IMR-90 (cell line): ENCODE results near the gene LHFPL3. TPM values are rescaled to one million over a fixed set of nuclear protein-coding genes. Genes with fewer than 3 reads are reported as not detected.

ENCODE experiments used
- ATAC-seq: fragments of 200-7000 bp; cut with Tn5 transposase; 2 replicates; pipeline ENCODE4 v1.9.1; 2020; ENCODE audit warnings: low read depth, mild to moderate bottlenecking, moderate library complexity
- BruUV-seq: library from RNA; stranded (reverse); fragments of 400-500 nt; replicated peaks from 2 replicates; lab custom pipeline; 2021; lab: Mats Ljungman, UMichigan
- CTCF ChIA-PET: fragments of 300-600 bp; formaldehyde crosslinking; extraction: SDS; loops from one replicate; lab custom pipeline; 2021; ENCODE audit warnings: antibody characterized with exemption; lab: Yijun Ruan, JAX
- POLR2A ChIA-PET: fragments of 300-600 bp; sonication (Branson Sonifier 250); formaldehyde crosslinking; loops from one replicate; lab custom pipeline; 2022; ENCODE audit warnings: antibody characterized with exemption; ENCODE audit not compliant: unreplicated experiment; lab: Charles Lee
- DNase-seq: peaks from one replicate; pipeline ENCODE4 v3.0.0; 2013
- H2AFZ ChIP-seq: replicated peaks from 2 replicates; pipeline ENCODE3; 2013; ENCODE audit warnings: low read length, mild to moderate bottlenecking; ENCODE audit not compliant: poor library complexity
- H2AK5ac ChIP-seq: 2 replicates; pipeline ENCODE4 v1.6.1; 2013; ENCODE audit warnings: low read depth, low read length, inconsistent platforms
- H2AK9ac ChIP-seq: replicated peaks from 2 replicates; pipeline ENCODE3; 2013; ENCODE audit warnings: mild to moderate bottlenecking, low read depth, low read length, moderate library complexity; ENCODE audit not compliant: poor library complexity
- H2BK120ac ChIP-seq: 2 replicates; pipeline ENCODE4 v1.6.1; 2013; ENCODE audit warnings: low read depth, low read length, inconsistent platforms
- H2BK15ac ChIP-seq: 3 replicates; pipeline ENCODE4 v1.6.1; 2013; ENCODE audit warnings: low read depth, low read length, inconsistent platforms
- H2BK20ac ChIP-seq: 2 replicates; pipeline ENCODE4 v1.6.1; 2013; ENCODE audit warnings: low read depth, mild to moderate bottlenecking, inconsistent platforms, low read length, moderate library complexity
- H2BK5ac ChIP-seq: 2 replicates; pipeline ENCODE4 v1.6.1; 2013; ENCODE audit warnings: mild to moderate bottlenecking, low read depth, low read length, inconsistent platforms; ENCODE audit not compliant: poor library complexity, severe bottlenecking
- H3K14ac ChIP-seq: replicated peaks from 2 replicates; pipeline ENCODE4 v1.6.1; 2013; ENCODE audit warnings: low read depth, low read length, inconsistent platforms
- H3K18ac ChIP-seq: 2 replicates; pipeline ENCODE4 v1.6.1; 2013; ENCODE audit warnings: low read depth, low read length, control low read depth
- H3K23ac ChIP-seq: 2 replicates; pipeline ENCODE4 v1.6.1; 2013; ENCODE audit warnings: low read depth, low read length, inconsistent platforms
- H3K27ac ChIP-seq: 2 replicates; pipeline ENCODE4 v1.5.1; 2013; ENCODE audit warnings: mild to moderate bottlenecking, control low read depth, low read length; ENCODE audit not compliant: insufficient read depth
- H3K27me3 ChIP-seq: 2 replicates; pipeline ENCODE4 v1.6.1; 2013; ENCODE audit warnings: low read length; ENCODE audit not compliant: control insufficient read depth, insufficient read depth
- H3K36me3 ChIP-seq: 2 replicates; pipeline ENCODE4 v1.6.1; 2013; ENCODE audit warnings: low read length, mixed read lengths; ENCODE audit not compliant: control insufficient read depth, insufficient read depth
- H3K4ac ChIP-seq: 2 replicates; pipeline ENCODE4 v1.6.1; 2013; ENCODE audit warnings: low read depth, low read length, inconsistent platforms
- H3K4me1 ChIP-seq: 2 replicates; pipeline ENCODE4 v1.6.1; 2013; ENCODE audit warnings: low read length, mixed read lengths; ENCODE audit not compliant: control insufficient read depth, insufficient read depth
- H3K4me2 ChIP-seq: 2 replicates; pipeline ENCODE4 v1.6.1; 2013; ENCODE audit warnings: low read depth, mild to moderate bottlenecking, control low read depth, low read length, moderate library complexity
- H3K4me3 ChIP-seq: 2 replicates; pipeline ENCODE4 v1.5.1; 2013; ENCODE audit warnings: low read depth, mild to moderate bottlenecking, control low read depth, low read length, moderate library complexity; ENCODE audit not compliant: insufficient read depth
- H3K56ac ChIP-seq: 2 replicates; pipeline ENCODE4 v1.6.1; 2013; ENCODE audit warnings: low read length, inconsistent platforms; ENCODE audit not compliant: insufficient read depth; ENCODE audit errors: extremely low read depth
- H3K79me1 ChIP-seq, 2 experiments: 2 replicates each; pipeline ENCODE4 v1.6.1; 2013; ENCODE audit warnings: low read length in 2 of 2, inconsistent platforms in 1 of 2, low read depth in 1 of 2
- H3K9ac ChIP-seq: 2 replicates; pipeline ENCODE4 v1.6.1; 2013; ENCODE audit warnings: low read depth, low read length, control low read depth
- H3K9me1 ChIP-seq: 2 replicates; pipeline ENCODE4 v1.6.1; 2013; ENCODE audit warnings: low read length, inconsistent platforms; ENCODE audit not compliant: insufficient read depth
- H3K9me3 ChIP-seq: 2 replicates; pipeline ENCODE4 v1.6.1; 2013; ENCODE audit warnings: low read length; ENCODE audit not compliant: control insufficient read depth, insufficient read depth
- H4K20me1 ChIP-seq: 2 replicates; pipeline ENCODE4 v1.6.1; 2013; ENCODE audit warnings: low read length, inconsistent platforms; ENCODE audit not compliant: insufficient read depth
- H4K5ac ChIP-seq: 2 replicates; pipeline ENCODE4 v1.6.1; 2013; ENCODE audit warnings: mild to moderate bottlenecking, low read depth, low read length, control low read depth
- H4K8ac ChIP-seq, 2 experiments: 2 replicates each; pipeline ENCODE4 v1.6.1; 2013; ENCODE audit warnings: low read depth in 2 of 2, low read length in 2 of 2, control low read depth in 1 of 2, inconsistent platforms in 1 of 2
- H4K91ac ChIP-seq: 2 replicates; pipeline ENCODE4 v1.6.1; 2013; ENCODE audit warnings: low read depth, low read length, inconsistent platforms; ENCODE audit not compliant: insufficient read depth
- CEBPB ChIP-seq: IDR thresholded peaks from 2 replicates; pipeline ENCODE4 v1.6.1; 2012; ENCODE audit warnings: low read depth, low read length, improper control_type of control experiment
- FOS ChIP-seq: fragments of 150-350 bp; IDR thresholded peaks from 2 replicates; pipeline ENCODE4 v1.6.1; 2016; ENCODE audit warnings: low read depth, low read length
- MAZ ChIP-seq: IDR thresholded peaks from 2 replicates; pipeline ENCODE4 v1.6.1; 2012; ENCODE audit warnings: low read depth, mild to moderate bottlenecking, low read length, improper control_type of control experiment, moderate library complexity, borderline replicate concordance
- MXI1 ChIP-seq: IDR thresholded peaks from 2 replicates; pipeline ENCODE4 v1.6.1; 2012; ENCODE audit warnings: low read depth, mild to moderate bottlenecking, low read length, moderate library complexity, borderline replicate concordance
- RAD21 ChIP-seq: IDR thresholded peaks from 2 replicates; pipeline ENCODE4 v1.6.1; 2012; ENCODE audit warnings: low read length, improper control_type of control experiment
- RCOR1 ChIP-seq: IDR thresholded peaks from 2 replicates; pipeline ENCODE4 v1.6.1; 2012; ENCODE audit warnings: mild to moderate bottlenecking, low read length, improper control_type of control experiment; ENCODE audit not compliant: insufficient replicate concordance
- RFX5 ChIP-seq: IDR thresholded peaks from 2 replicates; pipeline ENCODE4 v1.8.0; 2012; ENCODE audit warnings: low read depth, mild to moderate bottlenecking, low read length, moderate library complexity
- WGBS, 2 experiments: methylation state at CpG; one replicate each; pipeline versions ENCODE4 v1.1.5 to v1.1.7; 2013; ENCODE audit warnings: missing lambda C conversion rate in 2 of 2; ENCODE audit not compliant: insufficient read length in 1 of 2; ENCODE audit errors: extremely low coverage in 2 of 2; 5-methylcytosine and 5-hydroxymethylcytosine counted together
- dilution Hi-C: fragments of 300-500 bp; cut with HindIII; formaldehyde crosslinking; loops from one replicate; pipeline ENCODE4 v1.14.3; 2018; ENCODE audit warnings: low sequenced_read_pairs; ENCODE audit not compliant: unreplicated experiment
- in situ Hi-C: fragments of 300-500 bp; cut with MboI; formaldehyde crosslinking; loops from 3 replicates; pipeline ENCODE4 v1.14.3; 2019; ENCODE audit warnings: low sequenced_read_pairs, inconsistent platforms, mixed read lengths
- intact Hi-C: fragments of 100-400 bp; cut with micrococcal nuclease; formaldehyde crosslinking; loops from 2 replicates; pipeline ENCODE4 v1.10.0; 2022
- polyA plus RNA-seq, 3 experiments: library from polyadenylated mRNA; depleted of rRNA; stranded (reverse); fragments of >200 nt; gene quantifications; 2 replicates each; pipeline ENCODE4 v1.2.3, GENCODE V29; 2012; ENCODE audit warnings: low replicate concordance in 1 of 3
- total RNA-seq: library from RNA; depleted of rRNA; stranded (reverse); fragments of >200 nt; gene quantifications from 2 replicates; pipeline ENCODE4 v1.2.3, GENCODE V29; 2012
- TF ChIP-seq, protein P1 (sequence below): fragments of 150-350 bp; IDR thresholded peaks from 2 replicates; pipeline ENCODE4 v1.6.1; 2016; ENCODE audit warnings: low read depth, mild to moderate bottlenecking, low read length, moderate library complexity, borderline replicate concordance

LHFPL3 gene
- total and polyA plus RNA-seq, 2 of the 4 experiments (the other 2 are of a cell fraction): not detected

DNA sequence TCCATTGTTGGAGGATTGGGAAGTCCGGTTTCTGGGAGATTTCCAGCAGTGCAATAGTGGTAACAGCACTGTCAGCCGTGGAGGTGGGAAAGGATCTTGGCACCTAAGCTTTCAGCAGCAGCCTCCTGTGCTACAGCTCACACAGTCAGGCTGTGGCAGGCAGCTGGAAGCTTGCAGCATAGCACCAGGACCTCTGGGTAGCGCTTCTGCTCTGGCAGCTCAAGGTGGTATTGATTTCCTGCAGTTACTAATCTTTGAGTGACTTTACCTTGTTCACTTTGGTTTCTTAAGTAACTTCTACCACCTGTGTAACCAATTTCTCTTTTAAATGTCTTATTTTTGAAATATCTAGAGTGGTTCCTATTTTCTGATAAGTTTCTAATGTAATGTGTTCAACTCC, 130.5 kb downstream of the LHFPL3 start:
- Histone ChIP-seq H3K79me1 (no peaks in the 10 kb centered on the region), H2BK20ac (no peak overlapping the region), H3K9ac (no peak overlapping the region), H2AK9ac (no peak overlapping the region), H2AFZ (no peak overlapping the region), H3K36me3 (no peaks in the 10 kb centered on the region), H3K56ac (no peak overlapping the region), H4K8ac (no peak overlapping the region), H3K14ac (no peak overlapping the region), H4K91ac (no peak overlapping the region), H3K23ac (no peak overlapping the region), H2BK120ac (no peak overlapping the region), H3K4me1 (no peaks in the 10 kb centered on the region), H3K9me1 (no peaks in the 10 kb centered on the region), H3K27ac (no peak overlapping the region), H2BK15ac (no peak overlapping the region), H4K5ac (no peak overlapping the region), H3K27me3 (no peaks in the 10 kb centered on the region), H3K4me2 (no peak overlapping the region), H2AK5ac (no peak overlapping the region), H3K9me3 (peaks cover 2% of the 10 kb centered on the region; the same call in 1 of the 2 replicates), H3K4me3 (no peak overlapping the region), H2BK5ac (no peak overlapping the region), H3K18ac (no peak overlapping the region), H4K20me1 (no peaks in the 10 kb centered on the region), H3K4ac (no peak overlapping the region)
- in situ Hi-C loops: no loop called here
- dilution Hi-C loops: no loop called here
- BruUV-seq: no TSS peak
- TF ChIP-seq MAZ: no peak
- no peak for TF ChIP-seq FOS
- TF ChIP-seq MXI1: no peak
- no peak for TF ChIP-seq RFX5
- TF ChIP-seq RCOR1: no peak
- no peak for TF ChIP-seq RAD21
- TF ChIP-seq, protein P1, sequence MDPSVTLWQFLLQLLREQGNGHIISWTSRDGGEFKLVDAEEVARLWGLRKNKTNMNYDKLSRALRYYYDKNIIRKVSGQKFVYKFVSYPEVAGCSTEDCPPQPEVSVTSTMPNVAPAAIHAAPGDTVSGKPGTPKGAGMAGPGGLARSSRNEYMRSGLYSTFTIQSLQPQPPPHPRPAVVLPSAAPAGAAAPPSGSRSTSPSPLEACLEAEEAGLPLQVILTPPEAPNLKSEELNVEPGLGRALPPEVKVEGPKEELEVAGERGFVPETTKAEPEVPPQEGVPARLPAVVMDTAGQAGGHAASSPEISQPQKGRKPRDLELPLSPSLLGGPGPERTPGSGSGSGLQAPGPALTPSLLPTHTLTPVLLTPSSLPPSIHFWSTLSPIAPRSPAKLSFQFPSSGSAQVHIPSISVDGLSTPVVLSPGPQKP: no peak
- TF ChIP-seq CEBPB: no peak
- ChIA-PET CTCF (no interaction called here), POLR2A (no interaction called here)
- 17% methylated on average over 1 of the region's 3 CpGs; no CpG with 5 or more reads in 1 of the 2 experiments for WGBS, 2 experiments
- DNase-seq (no peak), ATAC-seq (no peak)
- intact Hi-C loops: no loop called here
